SW 1271 (cell line): Measurements from ENCODE around the gene MALT1.
"Not testable (repeated sequence)": the region's sequence is repeated elsewhere in the genome, so short reads cannot be mapped to it uniquely, and the experiment has no call there.

Experiments
- DNase-seq, 2 experiments: peaks; one replicate each; lab custom pipeline; 2025; lab: John Stamatoyannopoulos, UW

Gene MALT1

DNA sequence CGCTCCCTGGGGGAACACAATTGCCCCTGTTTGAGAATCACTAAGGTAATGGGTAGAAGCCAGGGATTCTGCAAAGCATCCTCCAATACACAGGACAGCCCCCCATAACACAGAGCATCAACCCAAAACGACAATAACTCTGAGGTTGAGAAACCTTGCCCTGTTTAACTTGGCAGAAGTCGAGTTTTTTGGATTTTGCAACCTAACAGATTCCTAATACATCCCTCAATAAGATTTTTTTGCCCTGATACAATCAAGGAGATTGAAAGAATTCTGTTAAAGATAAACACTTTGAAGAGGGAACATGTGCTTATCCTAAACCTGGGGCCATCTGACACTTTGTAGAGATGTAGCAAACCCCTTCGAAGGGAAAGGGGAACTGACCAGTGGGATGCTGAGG is 100.9 kb downstream of the MALT1 start:
- no peak for DNase-seq

DNA sequence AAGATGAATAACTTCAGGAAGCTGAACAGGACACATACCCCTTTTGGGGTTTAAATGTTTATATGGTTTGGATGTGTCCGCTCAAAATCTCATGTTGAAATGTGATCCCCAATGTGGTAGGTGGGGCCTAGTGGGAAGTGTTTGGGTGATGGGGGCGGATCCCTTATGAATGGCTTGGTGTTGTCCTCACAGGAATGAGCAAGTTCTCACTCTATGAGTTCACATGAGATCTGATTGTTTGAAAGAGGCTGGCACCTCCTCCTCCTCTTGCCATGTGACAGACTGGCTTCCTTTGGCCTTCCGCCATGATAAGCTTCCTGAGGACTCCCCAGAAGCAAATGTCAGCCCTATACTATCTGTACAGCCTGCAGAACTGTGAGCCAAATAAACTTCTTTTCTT is 104.8 kb downstream of the MALT1 start:
- no peak for DNase-seq

- DNase-seq, result not testable (repeated sequence)
Measured at GRCh38 chr18:58776541-58776940, 105.3 kb downstream of the MALT1 start.

- DNase-seq, result no peak
Measured at GRCh38 chr18:58777471-58777870, 106.2 kb downstream of the MALT1 start.

DNA sequence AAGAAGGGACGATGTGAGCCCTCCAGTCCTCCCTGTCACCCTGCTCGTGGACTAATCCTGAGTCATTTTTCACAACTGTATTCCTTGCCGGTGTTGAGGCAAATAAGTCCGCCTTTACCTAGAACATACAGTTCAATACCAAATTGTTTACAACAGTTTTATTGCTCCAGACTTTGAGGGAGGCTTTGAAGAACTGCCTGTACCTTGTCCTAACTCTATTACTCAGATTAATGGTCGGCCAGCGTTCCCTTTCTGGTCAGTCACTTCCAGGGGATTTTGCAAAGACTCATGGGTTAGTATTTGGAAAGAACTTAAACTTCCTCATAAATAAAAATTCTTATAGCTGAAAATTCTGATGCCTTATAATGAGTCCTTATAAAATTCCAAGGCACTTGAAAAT is 108.3 kb downstream of the MALT1 start:
- no peak for DNase-seq

DNA sequence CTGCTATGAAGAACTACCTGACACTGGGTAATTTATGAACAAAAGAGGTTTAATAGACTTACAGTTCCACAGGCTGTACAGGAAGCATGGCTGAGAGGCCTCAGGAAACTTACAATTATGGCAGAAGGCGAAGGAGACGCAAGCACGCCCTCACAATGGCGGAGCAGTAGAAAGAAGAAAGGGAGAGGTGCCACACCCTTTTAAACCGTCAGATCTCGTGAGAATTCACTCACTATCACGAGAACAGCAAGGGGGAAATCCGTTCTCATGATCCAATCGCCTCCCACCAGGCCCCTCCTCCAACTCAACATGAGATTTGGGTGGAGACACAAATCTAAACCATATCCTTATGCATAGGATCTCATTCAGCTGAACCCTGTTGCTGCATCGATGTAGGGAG is 108.8 kb downstream of the MALT1 start:
- no peak for DNase-seq

DNA sequence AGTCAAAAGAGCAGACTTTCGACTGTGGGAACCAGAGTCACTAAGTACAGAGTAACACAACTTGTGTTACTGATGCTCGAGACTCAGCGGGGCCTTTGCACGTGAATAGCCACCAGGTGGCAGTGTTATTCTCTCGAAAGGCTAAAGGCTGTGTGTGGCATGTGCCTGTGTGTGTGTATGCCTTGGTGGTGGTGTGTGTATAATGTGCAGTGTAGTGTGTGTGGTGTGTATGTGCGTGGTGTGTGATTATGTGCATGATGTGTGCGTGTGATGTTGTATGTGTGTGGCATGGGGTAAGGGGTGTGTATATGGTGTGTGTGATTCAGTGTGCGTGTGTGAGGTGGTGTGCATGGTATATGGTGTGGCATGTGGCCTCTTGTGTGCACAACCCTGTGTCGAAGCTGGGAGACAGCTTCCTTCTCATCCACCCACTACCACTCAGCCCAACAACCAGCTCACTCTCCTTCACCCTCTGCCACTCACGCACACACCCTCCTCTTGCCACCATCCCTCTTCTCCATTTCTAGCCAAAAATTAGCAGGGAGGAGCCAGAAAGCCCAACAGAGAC is 110.4 kb downstream of the MALT1 start:
- peak in 1 of 2 experiments; percentile 46 for DNase-seq

GRCh38 chr18:58784601-58785137 is 113.4 kb downstream of the MALT1 start:
- no peak for DNase-seq

DNA sequence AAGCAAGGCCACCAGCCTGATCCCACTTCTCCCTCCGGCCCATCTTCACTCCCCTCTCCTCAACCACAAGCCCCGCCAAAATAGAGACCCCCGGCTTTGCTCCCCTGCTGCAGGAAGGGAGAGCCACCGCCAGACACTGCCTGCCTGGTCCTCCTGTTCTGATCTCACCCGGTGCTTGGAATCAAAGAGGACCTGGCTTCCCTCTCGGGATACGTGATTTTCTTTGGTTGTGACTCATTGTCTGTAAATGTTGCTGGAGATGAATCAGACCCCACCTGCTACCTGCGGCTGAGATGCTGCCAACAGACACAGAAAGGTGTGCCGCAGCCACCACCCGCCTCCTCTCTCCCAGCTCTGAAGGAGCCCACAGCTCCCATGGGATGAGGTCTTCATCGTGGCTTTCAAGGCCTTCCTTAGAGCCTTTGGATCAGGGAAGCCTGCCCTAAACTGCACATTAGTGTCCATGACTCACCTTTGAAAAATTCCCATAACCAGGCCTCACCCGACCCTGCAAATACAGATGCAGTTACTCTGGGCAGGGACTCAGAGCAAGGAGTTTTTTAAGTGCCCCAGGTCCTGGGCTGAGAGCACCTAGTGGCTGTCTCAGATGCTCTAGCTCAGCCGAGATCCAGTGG is 114.0 kb downstream of the MALT1 start:
- DNase-seq, result peak; percentile 23 to 62

DNA sequence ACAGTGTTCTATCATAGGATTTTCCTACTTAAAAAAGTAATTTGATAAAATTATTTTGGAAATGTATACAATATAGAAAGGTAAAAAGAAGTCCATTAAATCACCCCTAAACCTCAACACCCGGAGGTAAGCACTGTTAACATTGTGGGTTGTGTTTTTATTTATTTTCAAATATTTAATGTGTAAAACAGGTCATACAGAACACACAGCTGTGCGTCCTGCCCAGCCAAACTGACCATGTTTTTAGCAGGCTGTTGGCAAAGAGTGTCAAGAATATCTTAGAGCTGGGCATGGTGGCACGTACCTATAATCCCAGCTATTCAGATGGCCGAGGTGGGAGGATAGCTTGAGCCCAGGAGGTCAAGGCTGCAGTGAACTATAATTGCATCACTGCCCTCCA is 114.6 kb downstream of the MALT1 start:
- DNase-seq, result no peak

GRCh38 chr18:58787536-58788149 is 116.4 kb downstream of the MALT1 start:
- DNase-seq, result no peak

DNA sequence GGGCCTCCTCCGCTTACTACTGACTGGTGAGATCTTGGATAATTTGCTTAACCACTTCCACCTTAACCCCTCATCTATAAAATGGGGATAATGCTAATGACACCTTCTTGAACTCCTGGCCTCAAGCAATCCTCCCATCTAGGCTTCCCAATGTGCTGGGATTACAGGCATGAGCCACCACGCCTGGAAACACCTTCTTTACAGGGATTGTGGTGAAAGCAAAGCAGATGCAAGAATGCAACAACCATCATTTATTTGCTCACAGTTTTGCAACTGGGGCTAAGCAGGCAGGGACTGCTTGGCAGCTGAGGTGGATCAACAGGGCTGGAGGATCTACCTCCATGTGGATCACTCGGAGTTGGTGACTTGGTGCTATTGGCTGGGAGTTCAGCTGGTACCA is 117.2 kb downstream of the MALT1 start:
- no peak for DNase-seq

- no peak for DNase-seq
Measured at GRCh38 chr18:58788971-58789875, 118.0 kb downstream of the MALT1 start.

DNA sequence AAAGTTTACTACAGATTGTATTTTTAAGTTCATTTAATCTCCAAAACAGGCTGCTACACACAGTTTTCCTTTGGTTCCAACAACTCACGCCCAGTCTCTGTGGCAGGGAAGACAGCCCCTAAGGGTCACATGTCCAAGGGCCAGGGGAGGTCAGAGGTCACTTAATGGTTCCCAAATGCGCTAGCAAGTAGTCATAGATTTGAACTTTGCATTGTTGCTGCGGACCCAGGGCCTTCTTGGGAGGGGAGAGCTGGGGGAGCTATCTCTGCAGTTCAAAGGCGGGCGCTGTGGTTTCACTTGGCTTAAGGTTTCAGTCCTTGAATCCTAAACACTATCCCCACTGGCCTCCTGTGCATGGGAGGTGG is 118.6 kb downstream of the MALT1 start:
- DNase-seq, result no peak

- no peak for DNase-seq
Measured at GRCh38 chr18:58792086-58792485, 120.8 kb downstream of the MALT1 start.

DNA sequence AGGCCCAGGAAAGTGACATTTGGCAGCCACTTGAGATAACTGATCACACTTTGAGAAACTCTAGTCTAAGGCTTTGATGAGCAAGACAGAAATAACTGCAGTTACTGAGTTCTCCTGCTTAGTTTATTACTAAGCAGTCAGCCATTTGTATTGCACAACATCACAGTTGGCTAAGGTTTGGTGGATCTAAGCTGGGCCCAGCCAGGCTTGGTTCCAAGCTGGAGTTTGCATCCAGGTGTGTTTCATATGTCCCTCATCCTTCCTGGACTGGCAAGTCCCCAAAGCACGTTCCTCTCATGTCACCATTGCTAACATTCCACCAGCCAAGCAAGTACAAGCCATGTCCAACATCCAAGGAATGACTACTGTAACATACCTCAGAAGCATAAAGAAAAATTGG is 122.1 kb downstream of the MALT1 start:
- no peak for DNase-seq

DNA sequence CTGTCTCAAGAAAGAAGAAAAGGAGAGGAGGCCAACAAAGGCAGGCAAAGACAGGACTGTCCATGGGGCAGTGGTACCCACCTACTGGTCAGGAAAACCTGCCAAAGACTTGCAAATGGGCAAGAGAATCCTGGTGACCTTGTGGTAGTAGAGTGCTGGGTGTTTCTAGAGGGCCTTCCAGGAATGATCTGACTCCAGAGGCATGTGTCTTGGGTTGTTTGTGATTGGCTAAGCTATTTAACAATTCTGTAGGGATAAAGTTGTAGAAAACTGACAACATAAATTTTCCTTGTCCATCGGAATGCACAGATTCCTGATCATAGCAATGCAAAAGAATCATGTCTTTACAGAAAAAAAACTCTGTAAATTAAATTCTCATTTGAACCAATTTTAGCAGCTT is 125.0 kb downstream of the MALT1 start:
- DNase-seq, result no peak

DNA sequence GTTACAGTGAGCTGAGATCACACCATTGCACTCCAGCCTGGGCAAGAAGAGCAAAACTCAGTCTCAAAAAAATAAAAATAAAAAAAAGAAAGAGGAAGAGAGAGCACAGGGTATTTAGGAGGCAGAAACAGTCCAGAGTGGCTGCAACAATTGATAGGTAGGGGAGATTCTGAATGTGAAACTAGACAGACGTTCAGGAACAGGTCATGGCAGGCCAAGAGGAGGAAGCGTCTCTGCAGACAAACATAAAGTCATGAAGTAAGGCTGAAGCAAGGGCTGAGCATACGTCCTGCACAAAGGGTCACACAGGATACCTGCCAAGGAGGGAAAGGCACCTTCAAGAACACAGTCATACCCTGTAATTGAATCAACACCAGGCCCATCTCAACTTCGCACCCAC is 129.3 kb downstream of the MALT1 start:
- DNase-seq, result no peak

- DNase-seq, result no peak
Measured at GRCh38 chr18:58802959-58803358, 131.7 kb downstream of the MALT1 start.

DNA sequence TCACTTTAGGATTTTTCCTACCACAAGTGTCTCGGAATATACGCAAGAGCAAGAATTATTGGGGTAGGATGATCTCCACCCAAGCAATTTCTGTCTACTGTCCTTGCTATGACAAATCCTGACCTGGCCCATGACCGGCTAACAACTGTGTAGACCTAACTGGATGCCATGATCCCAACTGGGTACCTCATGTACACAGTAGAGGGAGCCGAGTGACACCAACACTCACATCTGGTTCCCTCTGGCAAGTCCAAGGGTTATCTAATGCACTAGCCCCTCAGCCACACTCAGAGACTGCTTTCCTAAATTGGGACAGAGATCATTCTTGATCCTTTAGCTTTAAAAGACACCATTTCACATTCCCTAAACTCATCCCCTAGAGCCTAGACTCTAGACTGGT is 132.7 kb downstream of the MALT1 start:
- DNase-seq, result no peak
